ENCODE measurements around the gene DOK6.

DNA sequence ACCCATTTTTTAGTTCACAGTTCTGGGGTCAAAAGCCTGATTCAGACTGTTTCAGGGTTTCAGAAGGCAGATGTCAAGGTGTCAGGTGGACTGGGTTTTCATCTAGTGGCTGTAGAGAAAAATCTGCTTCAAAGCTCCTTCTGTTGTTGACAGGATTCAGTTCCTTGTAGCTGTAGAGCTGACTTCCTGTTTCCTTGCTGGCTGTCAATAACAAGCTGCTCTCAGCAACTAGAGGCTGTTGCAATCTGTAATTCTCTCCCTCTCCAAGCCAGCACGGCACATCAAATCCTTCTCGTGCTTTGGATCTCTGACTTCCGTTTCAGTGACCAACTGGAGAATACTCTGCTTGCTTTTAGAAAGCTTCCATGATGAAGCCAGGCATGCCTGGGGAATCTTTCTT is 179.4 kb downstream of the DOK6 start:
- TF ChIP-seq RFX5 (IDR thresholded peaks at IDR 0.05; ENCODE audit: low read depth, low read length) (no peak), RAD21 (CRISPR knock-in tag; conservative IDR thresholded peaks at IDR 0.05 in 1 of 2, IDR thresholded peaks at IDR 0.05 in 1 of 2) (no peak), ZNF263 (CRISPR knock-in tag; IDR thresholded peaks at IDR 0.05; ENCODE audit: borderline replicate concordance) (no peak), ZBTB17 (CRISPR knock-in tag; IDR thresholded peaks at IDR 0.05) (no peak), KAT7 (CRISPR knock-in tag; IDR thresholded peaks at IDR 0.05; ENCODE audit: borderline replicate concordance) (no peak)
- TF ChIP-seq, protein P1, sequence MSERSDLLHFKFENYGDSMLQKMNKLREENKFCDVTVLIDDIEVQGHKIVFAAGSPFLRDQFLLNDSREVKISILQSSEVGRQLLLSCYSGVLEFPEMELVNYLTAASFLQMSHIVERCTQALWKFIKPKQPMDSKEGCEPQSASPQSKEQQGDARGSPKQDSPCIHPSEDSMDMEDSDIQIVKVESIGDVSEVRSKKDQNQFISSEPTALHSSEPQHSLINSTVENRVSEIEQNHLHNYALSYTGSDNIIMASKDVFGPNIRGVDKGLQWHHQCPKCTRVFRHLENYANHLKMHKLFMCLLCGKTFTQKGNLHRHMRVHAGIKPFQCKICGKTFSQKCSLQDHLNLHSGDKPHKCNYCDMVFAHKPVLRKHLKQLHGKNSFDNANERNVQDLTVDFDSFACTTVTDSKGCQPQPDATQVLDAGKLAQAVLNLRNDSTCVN (CRISPR knock-in tag; IDR thresholded peaks at IDR 0.05) = no peak
- TF ChIP-seq, protein P2, sequence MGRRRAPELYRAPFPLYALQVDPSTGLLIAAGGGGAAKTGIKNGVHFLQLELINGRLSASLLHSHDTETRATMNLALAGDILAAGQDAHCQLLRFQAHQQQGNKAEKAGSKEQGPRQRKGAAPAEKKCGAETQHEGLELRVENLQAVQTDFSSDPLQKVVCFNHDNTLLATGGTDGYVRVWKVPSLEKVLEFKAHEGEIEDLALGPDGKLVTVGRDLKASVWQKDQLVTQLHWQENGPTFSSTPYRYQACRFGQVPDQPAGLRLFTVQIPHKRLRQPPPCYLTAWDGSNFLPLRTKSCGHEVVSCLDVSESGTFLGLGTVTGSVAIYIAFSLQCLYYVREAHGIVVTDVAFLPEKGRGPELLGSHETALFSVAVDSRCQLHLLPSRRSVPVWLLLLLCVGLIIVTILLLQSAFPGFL (CRISPR knock-in tag; IDR thresholded peaks at IDR 0.05) = no peak
